NCI-H226 (cell line): Measurements from ENCODE around the gene EPN3.

Experiments
- DNase-seq: peaks from one replicate; pipeline ENCODE4 v3.0.0-alpha.2; 2015

Gene EPN3

DNA sequence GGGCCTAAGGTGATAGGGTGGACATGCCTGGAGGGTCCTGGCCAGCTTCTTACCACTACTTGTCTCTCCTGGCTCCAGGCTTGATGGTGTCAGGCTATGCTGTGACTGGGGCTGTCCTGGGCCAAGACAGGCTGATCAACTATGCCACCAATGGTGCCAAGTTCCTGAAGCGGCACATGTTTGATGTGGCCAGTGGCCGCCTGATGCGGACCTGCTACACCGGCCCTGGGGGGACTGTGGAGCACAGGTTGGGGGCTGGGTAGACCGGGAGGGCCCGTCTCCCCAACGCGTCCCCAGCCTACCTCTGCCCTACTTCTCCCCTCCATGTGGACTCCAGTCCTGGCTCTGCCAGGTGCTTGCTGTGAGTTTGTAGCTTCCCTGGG, 18.9 kb downstream of the EPN3 start:
- no peak for DNase-seq

GRCh38 chr17:50551884-50552283, 19.3 kb downstream of the EPN3 start:
- DNase-seq, result no peak

GRCh38 chr17:50554201-50554600, 21.7 kb downstream of the EPN3 start:
- DNase-seq, result no peak

GRCh38 chr17:50556803-50557202, 24.3 kb downstream of the EPN3 start:
- DNase-seq, result no peak

DNA sequence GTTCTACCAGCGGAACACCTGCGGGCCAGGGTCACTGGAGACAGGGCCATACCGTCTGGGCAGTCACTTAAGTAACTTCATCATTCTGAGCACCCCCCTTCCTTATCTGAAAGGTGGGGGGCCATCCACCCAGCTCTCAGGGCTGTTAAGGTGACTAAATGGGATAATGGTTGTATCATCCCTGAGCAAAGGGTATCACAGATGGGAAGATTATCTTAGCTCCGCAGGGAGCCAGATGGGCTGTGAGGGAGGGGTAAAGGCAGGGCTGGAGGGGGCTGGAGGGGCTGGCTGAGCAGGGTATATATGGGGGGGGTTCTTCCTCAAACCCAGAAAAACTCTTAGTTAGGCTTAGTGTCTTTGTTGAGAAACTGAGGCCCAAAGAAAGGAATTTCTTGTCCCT, 25.1 kb downstream of the EPN3 start:
- no peak for DNase-seq

GRCh38 chr17:50558091-50558490, 25.6 kb downstream of the EPN3 start:
- DNase-seq, result no peak

GRCh38 chr17:50558581-50558940, 26.0 kb downstream of the EPN3 start:
- no peak for DNase-seq

DNA sequence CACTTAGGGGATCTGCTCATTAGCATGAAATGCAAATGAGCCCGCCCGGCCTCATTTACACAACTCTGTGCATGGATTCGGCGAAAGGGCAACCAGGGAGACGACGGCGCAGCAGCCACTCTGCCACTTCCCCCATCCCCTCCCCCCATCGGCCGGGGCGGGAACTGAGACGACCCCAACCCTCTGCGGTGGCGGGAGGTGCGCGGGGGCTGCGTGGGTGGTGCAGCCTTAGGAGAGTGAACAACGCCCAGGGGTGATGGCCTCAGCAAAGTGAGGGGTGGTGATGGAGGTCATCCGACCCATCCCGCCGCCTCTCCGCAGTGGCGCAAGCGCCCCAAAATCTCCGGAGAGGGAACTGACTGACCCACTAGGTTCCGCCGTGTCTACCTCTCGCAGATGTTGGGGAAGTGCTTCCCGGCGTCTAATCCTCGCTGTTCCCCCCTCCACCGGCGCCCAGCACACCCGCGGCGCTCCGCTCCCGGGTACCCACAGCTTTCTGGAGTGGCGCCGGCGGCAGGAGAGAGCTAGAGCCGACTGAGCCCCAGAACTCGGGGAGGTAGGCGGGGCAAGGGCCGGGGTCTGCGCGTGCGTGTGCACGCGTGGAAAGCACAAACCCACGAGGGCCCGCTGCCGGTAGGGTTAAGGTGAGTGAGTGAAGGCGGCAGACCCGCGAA, 26.5 kb downstream of the EPN3 start:
- DNase-seq, result no peak

GRCh38 chr17:50559674-50560184, 27.2 kb downstream of the EPN3 start:
- peak; percentile 55 for DNase-seq

DNA sequence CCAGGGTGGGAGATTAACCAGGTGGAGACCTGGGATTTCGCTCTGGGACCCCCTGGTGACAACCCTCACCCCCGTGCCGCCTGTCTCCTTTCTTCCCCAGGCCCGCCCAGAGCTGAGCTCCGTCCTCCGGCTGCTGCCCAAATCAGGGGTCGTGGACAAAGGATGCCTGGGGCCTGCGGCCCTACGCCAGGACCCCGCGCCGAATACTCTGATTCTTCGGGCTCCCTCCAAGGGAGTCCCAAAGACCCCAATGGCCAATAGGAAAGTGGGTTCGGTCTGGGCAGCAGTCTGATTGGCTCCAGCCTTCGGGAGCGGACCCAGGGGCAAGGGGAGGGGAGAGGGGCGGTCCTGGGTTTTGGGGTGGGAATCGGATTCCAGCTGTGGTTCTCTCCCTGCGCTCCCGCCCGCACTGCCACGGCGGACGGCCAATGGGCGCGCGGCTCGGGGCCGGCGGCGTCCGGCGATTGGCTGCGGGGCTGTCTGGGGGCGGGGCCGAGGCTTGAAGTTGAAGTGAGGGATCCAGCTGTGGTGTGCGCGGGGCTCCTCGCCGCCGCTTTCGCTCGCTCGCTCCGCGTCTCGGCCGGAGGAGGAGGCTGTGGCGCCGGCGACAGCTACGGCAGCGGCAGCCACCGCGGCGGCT, 27.8 kb downstream of the EPN3 start, which contains the start of gene CACNA1G:
Gene CACNA1G, plus strand, starts transcription at position 531 of the 640 bp plus-strand sequence. CDS start 745 bp downstream, outside the sequence.
- peak; percentile 82 for DNase-seq

DNA sequence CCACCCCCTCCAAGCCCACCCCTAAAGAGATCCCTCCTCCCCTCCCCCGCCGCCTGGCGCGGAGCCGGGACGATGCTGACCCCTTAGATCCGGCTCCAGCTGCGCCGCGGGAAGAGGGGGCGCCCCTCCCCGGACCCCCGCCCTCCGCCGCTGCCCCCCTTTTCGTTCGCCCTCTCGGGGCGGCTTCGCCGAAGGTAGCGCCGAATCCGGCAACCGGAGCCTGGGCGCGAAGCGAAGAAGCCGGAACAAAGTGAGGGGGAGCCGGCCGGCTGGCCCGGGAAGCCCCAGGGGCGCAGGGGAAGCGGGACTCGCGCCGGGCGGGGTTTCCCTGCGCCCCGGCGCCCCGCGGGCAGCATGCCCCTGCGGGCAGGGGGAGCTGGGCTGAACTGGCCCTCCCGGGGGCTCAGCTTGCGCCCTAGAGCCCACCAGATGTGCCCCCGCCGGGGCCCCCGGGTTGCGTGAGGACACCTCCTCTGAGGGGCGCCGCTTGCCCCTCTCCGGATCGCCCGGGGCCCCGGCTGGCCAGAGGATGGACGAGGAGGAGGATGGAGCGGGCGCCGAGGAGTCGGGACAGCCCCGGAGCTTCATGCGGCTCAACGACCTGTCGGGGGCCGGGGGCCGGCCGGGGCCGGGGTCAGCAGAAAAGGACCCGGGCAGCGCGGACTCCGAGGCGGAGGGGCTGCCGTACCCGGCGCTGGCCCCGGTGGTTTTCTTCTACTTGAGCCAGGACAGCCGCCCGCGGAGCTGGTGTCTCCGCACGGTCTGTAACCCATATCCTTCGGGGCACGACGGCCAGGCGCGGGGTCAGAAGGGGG, 28.6 kb downstream of the EPN3 start:
- no peak for DNase-seq

DNA sequence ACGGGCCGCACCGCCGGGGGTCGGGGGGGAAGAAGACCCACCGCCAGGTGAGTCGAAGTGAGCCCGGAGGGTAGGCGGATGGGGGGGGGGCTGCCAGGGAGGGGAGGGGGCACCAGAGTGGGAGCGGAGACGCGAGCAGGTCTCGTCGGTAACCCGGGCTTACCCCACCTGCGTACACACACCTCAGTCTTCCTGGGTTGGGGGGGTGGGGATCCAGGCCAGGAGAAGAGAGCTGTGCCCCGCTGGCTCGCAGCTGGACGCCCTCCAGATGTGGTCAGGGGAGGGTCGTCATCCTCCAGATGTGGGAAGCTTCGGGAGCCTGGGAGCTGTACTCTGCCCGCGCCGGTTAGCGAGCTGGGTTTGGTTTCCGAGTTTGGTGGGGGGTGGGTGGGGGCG, 29.2 kb downstream of the EPN3 start:
- no peak for DNase-seq

DNA sequence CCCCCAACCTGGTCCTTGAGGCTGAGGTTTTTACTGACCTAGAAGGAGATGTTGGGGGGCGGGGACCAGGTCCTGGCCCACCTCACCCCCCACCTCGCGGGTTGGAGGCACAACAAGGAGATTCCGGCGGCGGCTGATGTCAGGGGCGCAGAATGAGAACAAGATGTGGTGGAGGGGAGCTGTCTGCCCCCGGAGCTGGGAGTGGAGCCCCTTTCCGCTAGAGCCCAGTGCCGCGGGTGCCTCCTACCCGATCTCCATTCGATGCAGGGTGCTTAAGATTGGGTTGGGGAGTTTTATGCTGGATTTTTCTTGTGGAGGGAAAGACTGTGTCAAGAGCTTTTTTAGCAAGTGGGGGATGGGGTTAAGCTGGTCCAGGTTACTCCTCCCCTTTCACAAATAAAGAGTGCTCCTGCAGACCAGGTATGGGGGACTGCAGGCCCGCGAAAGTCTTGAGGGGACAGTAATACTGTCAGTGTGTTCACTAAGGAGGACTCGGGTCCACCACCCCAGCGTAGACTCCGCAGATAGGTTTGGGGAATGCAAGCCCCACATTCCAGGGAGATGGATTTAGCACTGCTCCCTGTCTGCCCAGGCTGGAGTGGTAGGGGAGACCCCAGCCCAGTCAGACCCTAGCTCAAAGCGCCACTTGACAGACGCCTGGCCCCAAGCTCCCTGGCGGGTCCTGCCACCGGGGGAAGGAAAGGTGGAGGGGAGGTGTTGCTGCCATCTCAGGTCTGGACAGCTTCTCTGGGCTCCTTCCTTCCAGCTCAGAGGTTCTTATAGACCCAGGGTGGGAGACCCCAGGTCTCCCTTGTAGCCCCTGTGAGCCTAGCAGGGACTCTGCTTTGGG, 29.9 kb downstream of the EPN3 start:
- no peak for DNase-seq

DNA sequence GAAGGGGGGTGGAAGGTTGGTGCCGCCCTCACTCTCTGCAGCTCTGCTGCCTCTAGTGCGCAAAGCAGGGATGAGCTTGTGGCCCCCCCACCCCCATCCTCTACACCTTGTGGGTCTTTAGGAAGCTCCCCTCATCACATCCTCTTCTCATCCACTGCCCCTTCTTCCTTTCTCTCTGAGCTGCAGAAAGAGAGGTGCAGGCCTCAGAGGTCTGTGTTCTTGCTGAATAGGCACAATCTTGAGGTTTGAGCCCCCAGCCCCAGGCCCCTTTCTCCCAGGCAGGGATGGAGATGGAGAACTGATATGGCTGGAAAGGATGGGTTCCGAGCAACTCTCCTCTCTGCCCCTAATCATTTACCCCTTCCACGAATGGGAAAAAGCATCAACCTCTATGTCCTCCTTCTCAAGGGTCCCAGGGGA, 30.6 kb downstream of the EPN3 start:
- no peak for DNase-seq

- DNase-seq, result peak; percentile 20
Observed at GRCh38 chr17:50564916-50565315, 32.4 kb downstream of the EPN3 start.

DNA sequence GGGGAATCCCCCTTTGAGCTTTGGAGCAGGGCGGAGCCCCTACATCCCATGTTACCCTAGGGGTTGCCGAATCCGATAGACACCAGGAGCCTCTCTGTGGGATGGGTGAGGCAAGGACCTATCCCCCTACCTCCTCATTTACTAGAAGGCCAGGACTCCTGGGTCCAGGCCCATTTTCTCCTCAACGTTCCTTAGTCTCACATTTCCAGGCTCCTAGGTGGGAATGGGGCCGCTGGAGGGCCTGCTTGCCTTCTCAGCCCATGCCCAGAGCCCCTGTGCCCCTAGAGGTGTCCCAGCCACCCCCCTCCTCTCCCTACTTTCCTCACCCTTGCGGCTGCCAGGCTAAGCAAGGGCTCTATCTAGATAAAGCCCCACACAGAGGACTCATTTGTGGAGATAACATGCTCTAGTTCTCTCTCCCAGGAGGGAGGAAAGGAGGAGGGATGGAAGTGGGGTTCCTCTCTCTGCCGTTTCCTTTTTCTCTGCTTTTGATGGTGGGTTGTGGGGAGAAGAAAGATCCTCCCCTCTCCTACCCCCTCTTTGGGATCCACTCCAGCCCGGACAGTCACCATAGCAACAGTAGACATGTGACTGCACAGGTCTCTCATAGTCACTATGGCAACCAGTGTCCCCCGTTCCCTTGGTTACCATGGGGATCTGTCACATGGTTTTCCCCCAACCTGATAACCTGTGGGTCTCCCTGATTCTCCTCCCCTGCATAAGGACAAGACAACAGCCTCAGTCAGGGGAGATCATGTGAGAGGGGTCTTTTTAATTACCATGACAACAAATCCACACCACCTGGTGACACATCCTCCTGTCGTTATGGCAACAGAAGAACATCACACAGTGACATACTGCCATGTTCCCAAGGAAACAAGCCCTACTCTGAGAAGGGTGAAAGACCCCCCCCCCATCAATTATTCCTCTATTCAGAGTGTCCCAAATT, 33.1 kb downstream of the EPN3 start:
- DNase-seq, result no peak

DNA sequence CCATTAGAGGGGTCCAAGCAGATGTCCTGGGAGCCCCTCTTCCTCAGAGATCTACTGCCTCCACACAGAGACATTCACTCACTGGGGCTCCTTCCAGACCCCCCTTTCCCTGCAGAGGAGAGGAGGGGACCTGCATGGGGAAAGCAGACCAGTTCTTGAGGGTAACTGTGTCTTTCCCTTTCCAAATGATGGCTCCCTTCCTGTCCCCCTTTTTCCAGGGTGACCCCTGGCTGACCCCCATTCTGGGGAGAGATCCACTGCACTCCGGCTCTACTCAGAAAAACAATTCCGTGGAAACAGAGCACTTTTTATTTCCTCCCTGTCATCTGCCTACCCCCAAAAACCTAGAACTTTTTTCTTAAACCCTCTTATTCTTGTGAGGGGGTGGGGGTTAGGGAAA, 34.4 kb downstream of the EPN3 start:
- no peak for DNase-seq

DNA sequence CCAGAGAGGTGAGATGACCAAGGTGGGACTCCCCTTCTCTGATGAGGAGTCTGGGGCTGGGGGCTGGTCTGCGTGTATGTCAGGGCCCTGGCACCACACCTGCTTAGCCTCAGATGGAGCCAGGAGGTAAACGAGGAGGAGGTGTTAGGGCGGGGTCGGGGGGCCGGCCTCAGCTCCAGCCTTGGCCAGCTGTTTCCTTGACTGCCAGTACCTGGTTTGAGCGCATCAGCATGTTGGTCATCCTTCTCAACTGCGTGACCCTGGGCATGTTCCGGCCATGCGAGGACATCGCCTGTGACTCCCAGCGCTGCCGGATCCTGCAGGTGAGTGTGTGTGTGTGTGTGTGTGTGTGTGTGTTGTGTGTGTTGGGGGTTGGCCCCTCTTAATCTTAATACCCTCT, 36.1 kb downstream of the EPN3 start:
- no peak for DNase-seq

DNA sequence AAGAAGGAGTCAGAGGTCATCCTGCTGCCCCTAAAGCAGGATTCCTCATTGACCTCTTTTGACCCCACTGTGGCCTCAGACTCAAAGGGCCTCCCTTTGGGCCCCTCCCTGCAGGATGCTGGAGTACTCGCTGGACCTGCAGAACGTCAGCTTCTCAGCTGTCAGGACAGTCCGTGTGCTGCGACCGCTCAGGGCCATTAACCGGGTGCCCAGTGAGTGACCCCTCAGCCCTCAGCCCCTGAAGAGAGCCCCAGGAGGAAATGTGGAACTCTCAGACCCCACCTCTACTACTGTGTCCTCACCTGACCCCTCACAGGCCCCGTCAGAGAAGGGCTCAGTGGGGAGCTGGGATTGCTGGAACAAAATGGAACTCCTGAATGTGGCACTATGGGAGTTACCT, 37.1 kb downstream of the EPN3 start:
- DNase-seq, result no peak

DNA sequence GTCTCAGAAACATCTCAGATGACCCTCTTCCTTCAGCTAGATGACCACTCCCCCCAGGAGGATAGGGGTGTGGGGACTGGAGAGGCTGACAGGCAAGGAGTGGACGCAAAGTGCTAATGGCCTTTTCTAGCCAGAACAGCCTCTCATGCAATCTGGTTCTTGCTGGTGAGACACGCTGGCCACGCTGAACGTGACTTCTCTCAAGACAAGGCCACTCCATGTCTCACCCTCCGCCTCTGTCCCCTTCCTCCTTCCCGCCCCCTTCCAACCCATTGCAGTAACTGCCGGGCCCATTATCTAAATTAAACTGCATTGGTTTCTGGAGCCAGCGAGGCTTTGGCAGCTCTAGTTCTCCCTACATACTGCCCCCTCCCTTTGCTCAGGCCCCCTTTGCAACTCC, 37.5 kb downstream of the EPN3 start:
- no peak for DNase-seq

DNA sequence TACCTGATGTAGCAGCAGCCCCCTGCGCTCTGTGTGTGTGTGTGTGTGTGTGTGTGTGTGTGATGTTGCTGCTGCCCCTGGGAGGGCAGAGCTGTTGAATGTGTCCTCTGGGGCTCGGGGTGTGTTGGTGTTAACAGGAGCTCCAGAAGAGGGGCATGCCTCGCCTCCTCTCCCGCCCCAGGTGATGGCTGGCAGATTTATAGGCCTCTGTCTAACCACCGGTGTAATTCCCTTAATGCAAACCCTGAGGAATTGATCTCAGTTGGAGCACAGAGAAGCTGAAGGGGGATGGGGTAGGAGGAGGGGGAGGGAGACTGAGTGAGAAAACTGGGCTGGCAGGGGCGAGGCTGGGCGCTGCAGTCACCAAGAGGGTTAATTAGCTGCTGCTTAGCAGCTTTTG, 38.0 kb downstream of the EPN3 start:
- no peak for DNase-seq

DNA sequence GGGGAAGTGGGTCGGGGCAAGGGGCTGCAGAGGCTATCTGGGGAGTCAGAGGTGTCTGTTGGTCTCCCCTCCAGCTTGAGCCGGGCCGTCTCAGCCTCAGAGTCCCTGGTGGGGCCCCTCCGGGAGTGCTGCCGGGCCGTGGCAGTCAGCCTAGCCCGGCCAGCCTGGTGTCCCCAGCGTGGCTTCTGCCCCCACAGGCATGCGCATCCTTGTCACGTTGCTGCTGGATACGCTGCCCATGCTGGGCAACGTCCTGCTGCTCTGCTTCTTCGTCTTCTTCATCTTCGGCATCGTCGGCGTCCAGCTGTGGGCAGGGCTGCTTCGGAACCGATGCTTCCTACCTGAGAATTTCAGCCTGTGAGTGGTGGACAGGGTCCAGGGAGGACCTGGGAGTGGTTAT, 39.1 kb downstream of the EPN3 start:
- DNase-seq, result no peak
